ENCODE data around the gene TCF25.
"Not testable (repeated sequence)": the region's sequence is repeated elsewhere in the genome, so short reads cannot be mapped to it uniquely, and the experiment has no call there.

Gene TCF25, protein sequence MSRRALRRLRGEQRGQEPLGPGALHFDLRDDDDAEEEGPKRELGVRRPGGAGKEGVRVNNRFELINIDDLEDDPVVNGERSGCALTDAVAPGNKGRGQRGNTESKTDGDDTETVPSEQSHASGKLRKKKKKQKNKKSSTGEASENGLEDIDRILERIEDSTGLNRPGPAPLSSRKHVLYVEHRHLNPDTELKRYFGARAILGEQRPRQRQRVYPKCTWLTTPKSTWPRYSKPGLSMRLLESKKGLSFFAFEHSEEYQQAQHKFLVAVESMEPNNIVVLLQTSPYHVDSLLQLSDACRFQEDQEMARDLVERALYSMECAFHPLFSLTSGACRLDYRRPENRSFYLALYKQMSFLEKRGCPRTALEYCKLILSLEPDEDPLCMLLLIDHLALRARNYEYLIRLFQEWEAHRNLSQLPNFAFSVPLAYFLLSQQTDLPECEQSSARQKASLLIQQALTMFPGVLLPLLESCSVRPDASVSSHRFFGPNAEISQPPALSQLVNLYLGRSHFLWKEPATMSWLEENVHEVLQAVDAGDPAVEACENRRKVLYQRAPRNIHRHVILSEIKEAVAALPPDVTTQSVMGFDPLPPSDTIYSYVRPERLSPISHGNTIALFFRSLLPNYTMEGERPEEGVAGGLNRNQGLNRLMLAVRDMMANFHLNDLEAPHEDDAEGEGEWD

DNA sequence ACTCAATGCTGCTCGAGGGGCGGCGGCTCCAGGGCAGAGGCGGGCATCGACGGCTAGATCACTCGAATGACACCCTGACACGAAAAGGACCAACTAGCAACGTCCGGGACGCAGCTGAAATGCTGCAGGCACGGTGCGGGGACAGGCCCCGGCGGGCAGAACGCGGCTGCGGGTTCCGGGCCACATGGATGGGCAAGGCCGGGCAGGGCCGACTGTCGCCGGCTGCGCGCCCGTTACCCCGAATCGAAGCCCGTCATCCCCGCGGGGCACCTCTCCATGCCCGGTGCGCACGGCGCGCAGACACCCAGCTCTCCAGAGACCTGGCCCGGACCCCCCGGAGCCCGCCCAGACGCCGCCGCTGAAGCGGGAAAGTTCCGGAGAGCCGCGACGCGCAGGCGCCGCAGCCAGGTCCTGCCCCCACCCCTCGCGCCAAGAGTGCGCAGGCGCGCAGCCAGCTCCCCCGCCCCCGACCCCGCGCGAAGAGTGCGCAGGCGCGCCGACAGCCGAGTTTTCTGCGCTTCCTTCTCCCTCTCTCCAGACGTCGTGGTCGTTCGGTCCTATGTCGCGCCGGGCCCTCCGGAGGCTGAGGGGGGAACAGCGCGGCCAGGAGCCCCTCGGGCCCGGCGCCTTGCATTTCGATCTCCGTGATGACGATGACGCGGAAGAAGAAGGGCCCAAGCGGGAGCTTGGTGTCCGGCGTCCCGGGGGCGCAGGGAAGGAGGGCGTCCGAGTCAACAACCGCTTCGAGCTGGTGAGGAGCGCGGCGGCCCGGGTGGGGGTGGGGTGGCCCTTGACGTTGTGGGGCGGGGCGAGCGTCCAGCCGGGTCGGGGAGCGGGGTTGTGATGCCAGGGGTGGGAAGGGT lies at the start of gene TCF25:
TCF25 (plus strand) TSS at position 484 of the 863 bp plus-strand sequence; CDS start at position 560, 76 bp downstream.
- Mint-ChIP-seq H3K4me3 (peak within 1 kb of the TSS; percentile 85), H3K27ac (peak within 1 kb of the TSS; percentile 97), H3K27me3 (no peaks in the 10 kb centered on the region), H3K36me3 (peaks cover 15% of the 10 kb centered on the region), H3K4me1 (peaks cover 19% of the 10 kb centered on the region), H3K9me3 (no peaks in the 10 kb centered on the region)
- ATAC-seq: peak; percentile 67

DNA sequence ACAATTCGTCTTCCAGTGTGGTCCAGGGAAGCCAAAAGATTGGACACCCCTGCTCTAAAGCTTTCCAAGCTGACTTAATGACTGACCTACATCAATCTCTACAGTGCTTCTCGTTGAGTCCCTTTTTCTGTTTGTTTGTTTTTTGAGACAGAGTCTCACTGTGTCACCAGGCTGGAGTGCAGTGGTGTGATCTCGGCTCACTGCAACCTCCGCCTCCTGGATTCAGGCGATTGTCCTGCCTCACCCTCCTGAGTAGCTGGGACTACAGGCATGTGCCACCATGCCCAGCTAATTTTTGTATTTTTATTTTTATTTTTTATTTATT lies 49.6 kb upstream of the TCF25 start:
- H3K4me1 Mint-ChIP-seq: peaks cover 13% of the 10 kb centered on the region
- H3K27me3 Mint-ChIP-seq, H3K27ac Mint-ChIP-seq, H3K36me3 Mint-ChIP-seq, ATAC-seq, H3K9me3 Mint-ChIP-seq, H3K4me3 Mint-ChIP-seq: not testable (repeated sequence)

DNA sequence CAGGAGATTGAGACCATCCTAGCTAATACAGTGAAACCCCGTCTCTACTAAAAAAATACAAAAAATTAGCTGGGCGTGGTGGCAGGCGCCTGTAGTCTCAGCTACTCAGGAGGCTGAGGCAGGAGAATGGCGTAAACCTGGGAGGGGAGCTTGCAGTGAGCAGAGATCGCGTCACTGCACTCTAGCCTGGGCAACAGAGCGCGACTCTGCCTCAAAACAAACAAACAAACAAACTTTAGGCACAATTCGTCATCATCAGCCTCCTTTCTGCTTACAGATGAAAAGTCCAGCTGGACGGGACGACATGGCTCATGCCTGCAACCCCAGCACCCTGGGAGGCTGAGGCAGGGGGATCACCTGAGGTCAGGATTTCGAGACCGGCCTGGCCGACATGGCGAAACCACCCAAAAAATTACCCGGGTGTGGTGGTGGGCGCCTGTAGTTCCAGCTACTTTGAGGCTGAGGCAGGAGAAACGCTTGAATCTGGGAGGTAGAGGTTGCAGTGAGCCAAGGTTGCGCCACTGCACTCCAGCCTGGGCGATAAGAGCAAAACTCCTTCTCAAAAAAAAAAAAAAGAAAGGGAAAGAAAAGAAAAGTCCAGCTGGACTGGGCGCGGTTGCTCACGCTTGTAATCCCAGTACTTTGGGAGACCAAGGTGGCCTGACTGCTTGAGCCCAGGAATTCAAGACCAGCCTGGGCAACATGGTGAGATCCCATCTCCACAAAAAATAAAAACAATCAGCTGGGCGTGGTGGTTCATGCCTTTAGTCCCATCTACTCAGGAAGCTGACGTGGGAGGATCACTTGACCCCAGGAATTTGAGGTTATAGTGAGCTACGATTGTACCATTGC lies 46.6 kb upstream of the TCF25 start:
- ATAC-seq: no peak
- peaks cover 11% of the 10 kb centered on the region for H3K4me1 Mint-ChIP-seq
- no peak overlapping the region for H3K27ac Mint-ChIP-seq
- H3K36me3 Mint-ChIP-seq: no peaks in the 10 kb centered on the region
- H3K9me3 Mint-ChIP-seq: no peaks in the 10 kb centered on the region
- peaks cover 31% of the 10 kb centered on the region for H3K27me3 Mint-ChIP-seq
- no peak overlapping the region for H3K4me3 Mint-ChIP-seq

DNA sequence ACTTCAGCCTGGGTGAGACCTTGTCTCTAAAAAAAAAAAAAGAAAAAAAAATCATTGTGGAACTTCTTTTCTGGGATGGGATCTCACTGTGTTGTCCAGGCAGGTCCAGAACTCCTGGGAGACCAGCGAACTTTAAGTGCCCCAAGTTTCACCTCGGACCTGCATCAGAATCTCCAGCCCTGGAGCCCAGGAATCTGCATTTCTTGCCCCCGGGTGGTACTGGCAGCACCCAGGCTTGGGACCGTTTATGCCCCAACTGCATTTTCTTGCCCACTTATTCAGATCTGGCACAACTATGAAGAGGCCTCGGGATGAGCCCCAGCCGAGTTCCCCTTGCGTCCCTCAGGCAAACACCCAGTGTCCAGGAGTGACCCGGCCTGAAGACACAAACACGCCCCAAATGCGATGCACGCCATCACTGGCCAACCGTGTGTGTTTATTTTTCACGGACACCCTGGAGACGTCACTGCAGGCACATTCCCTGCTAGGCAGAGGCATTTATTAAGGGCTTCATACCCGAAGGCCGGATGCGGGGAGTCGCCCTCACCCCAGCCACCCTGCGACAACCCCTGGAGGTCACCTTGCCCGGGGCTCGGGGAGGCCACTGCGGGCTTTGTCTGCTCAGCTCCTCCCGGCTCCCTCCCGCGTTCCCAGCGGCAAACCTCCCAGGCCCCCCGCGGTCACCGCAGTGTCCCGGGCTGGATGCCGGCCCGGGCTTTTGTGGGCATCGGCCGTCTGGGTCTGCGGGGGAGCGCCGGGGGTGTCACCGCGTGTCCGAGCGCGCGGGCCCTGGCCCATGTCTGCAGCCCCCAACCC lies 45.8 kb upstream of the TCF25 start:
- Mint-ChIP-seq H3K4me1 (peaks cover 6% of the 10 kb centered on the region), H3K27ac (no peak overlapping the region), H3K36me3 (no peaks in the 10 kb centered on the region), H3K4me3 (no peak overlapping the region), H3K27me3 (peaks cover 39% of the 10 kb centered on the region), H3K9me3 (no peaks in the 10 kb centered on the region)
- ATAC-seq: no peak

DNA sequence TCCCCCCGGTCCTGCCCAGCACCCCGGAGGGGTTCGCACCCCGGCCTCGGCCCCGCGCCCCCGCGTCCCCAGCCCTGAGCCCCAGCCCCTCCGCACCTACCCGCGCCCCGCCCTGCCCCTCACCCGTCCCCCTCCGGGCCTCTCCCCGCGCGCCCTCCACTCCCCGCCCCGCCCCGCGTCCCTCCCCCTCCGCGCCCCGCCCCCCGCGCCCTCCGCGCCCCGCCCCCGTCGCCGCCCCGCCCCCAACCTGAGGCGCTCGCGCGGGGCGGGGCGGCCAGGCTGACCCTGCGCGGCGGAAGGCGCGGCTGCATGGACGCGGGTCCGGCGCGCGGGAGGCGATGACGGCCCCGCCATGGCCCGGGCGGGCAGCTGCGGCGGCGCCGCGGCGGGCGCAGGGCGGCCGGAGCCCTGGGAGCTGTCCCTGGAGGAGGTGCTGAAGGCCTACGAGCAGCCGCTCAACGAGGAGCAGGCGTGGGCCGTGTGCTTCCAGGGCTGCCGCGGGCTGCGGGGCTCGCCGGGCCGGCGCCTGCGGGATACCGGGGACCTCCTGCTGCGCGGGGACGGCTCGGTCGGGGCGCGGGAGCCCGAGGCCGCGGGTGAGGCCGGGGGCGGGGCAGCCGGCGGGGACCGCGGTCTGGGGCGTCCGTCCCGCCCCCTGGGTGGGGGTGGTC lies 45.1 kb upstream of the TCF25 start, which contains the start of gene SPIRE2:
SPIRE2 (plus strand) TSS at position 277 of the 671 bp plus-strand sequence; CDS start at position 353, 76 bp downstream.
- Mint-ChIP-seq H3K36me3 (no peaks in the 10 kb centered on the region), H3K4me3 (no peak within 1 kb of the TSS), H3K27ac (no peak within 1 kb of the TSS), H3K27me3 (peaks cover 47% of the 10 kb centered on the region), H3K9me3 (no peaks in the 10 kb centered on the region), H3K4me1 (peaks cover 6% of the 10 kb centered on the region)
- peak; percentile 84 for ATAC-seq

DNA sequence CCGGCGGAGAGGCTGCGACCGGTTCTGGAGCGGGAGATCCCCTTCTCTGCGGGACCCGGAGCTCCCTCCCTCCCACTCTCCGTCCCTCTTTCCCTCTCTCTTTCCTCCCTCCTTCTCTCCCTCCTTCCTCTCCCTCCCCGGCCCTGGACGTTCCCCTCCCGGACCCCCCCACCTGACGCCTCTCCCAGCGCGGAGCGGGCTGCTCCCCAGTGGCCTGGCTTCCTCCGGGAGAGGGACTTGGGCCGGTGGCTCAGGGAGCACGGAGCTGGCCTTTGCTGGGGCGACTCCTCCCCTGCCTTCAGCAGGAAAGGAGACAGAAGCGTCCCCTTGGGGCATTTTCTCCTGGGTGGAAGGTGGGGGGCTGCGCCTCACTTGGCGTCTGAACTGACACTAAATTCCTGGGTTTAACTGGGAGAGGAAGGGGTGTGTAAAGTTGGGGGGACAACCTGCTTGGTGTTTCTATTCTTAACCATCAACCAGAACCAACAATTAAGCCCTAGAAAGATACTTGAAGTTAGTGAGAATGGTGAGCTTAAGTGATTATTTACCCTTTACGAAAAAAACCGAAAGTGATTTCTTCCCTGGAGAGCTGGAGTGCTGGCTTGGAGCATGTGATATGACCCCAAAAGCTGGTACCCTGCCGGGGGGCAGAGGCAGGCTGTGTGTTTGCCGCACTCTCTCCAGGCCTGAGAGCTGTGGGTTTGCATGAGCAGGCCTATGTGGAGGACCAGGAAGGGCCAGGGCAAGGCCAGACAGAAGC lies 44.3 kb upstream of the TCF25 start:
- Mint-ChIP-seq H3K4me1 (peaks cover 6% of the 10 kb centered on the region), H3K9me3 (no peaks in the 10 kb centered on the region), H3K4me3 (no peak overlapping the region), H3K36me3 (no peaks in the 10 kb centered on the region), H3K27me3 (peaks cover 52% of the 10 kb centered on the region), H3K27ac (no peak overlapping the region)
- no peak for ATAC-seq

DNA sequence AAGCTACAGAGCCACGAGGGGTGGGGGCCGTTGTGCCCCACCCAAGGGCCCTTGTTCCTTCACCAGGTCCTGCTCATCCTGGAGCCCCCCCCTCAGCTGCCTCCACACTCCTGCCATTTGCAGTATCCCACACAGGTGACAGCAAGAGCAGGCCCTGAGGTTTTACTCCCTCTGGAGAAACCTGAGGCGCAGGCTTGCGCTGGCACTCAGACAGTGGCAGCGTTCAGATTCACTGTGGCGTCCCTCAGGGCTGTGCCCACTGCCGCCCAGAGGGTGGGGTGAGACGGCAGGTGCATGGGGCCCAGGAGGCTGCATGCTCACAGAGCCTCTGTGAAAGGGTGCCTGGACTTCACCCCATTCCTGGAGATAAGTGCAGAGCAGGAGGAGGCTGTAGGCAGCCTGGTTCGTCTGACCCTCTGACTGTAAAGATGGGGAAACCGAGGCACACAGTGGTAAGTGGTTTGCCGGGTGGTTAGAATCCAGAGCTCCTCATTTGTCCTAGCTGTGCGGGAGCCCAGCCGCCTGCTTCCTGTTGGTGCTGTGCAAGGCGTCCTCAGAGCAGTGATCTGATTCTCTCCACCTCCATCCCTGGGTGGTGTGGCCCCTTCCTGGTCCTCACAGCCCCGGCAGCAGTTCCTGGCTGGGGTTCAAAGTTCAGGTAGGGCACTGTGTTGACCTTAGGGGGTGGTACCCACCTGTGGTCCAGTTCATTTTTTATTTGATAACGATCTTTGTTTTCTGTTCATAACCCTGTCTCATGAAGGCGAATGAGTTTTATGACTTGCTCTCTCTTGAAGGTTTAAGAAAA lies 43.6 kb upstream of the TCF25 start:
- ATAC-seq: no peak
- no peak overlapping the region for H3K4me3 Mint-ChIP-seq
- no peaks in the 10 kb centered on the region for H3K9me3 Mint-ChIP-seq
- peaks cover 52% of the 10 kb centered on the region for H3K27me3 Mint-ChIP-seq
- H3K27ac Mint-ChIP-seq: no peak overlapping the region
- H3K4me1 Mint-ChIP-seq: peaks cover 6% of the 10 kb centered on the region
- H3K36me3 Mint-ChIP-seq: no peaks in the 10 kb centered on the region

DNA sequence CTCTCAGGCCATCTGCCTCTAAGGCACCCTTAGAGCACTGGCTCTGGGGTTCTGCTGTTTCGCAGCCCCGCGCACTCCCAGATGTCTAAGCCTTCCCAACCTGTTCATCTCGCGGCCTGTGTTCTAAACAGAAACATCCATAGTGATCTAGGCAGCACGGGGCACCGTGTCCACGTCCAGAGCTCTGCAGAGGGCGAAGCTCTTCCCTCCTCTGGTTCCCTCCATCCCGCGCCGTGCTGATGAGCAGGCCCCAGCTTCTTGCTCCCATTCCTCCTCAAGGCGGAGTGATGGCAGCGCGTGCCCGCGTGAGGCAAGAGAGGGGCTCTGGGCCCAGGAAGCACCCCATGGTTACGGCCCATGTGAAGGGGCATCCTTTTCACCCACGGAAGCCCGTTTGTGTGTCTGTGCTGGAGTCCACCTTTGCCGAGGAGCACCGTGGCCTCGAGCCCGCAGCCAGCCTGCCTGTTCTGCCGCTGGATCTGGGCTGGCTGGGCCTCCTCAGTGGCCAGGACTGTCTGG lies 41.5 kb upstream of the TCF25 start:
- no peak overlapping the region for H3K27ac Mint-ChIP-seq
- no peak overlapping the region for H3K4me3 Mint-ChIP-seq
- no peaks in the 10 kb centered on the region for H3K9me3 Mint-ChIP-seq
- no peak for ATAC-seq
- peaks cover 52% of the 10 kb centered on the region for H3K27me3 Mint-ChIP-seq
- H3K4me1 Mint-ChIP-seq: peaks cover 6% of the 10 kb centered on the region
- H3K36me3 Mint-ChIP-seq: no peaks in the 10 kb centered on the region

DNA sequence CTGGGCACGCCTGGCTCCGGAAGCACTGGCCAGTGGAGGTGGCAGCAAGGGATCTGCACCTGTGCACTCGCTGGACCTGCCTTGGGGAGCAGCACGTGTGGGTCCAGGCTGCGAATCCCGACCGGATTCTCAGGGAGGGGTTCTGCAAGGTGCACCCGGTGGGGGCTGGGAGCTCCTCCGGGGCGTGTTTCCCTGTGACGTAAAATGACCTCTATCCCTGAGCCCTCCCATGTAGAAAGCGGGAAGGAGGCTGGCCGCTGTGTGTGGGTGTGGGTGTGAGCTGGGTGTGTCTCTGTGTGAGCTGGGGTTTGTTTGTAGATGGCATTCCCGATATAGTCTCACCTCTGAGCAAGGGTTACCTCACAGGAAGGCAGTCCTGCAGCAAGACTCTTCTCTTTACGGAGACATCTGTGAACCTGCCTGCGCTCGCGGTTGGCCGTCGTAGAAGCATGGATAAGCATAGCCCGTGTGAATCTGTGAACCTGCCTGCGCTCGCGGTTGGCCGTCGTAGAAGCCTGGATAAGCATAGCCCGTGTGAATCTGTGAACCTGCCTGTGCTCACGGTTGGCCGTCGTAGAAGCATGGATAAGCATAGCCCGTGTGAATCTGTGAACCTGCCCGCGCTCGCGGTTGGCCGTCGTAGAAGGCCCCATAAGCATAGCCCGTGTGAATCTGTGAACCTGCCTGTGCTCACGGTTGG lies 39.6 kb upstream of the TCF25 start:
- Mint-ChIP-seq H3K27me3 (peaks cover 51% of the 10 kb centered on the region), H3K4me1 (peaks cover 23% of the 10 kb centered on the region)
- H3K27ac Mint-ChIP-seq, H3K4me3 Mint-ChIP-seq, H3K36me3 Mint-ChIP-seq, H3K9me3 Mint-ChIP-seq, ATAC-seq: not testable (repeated sequence)

DNA sequence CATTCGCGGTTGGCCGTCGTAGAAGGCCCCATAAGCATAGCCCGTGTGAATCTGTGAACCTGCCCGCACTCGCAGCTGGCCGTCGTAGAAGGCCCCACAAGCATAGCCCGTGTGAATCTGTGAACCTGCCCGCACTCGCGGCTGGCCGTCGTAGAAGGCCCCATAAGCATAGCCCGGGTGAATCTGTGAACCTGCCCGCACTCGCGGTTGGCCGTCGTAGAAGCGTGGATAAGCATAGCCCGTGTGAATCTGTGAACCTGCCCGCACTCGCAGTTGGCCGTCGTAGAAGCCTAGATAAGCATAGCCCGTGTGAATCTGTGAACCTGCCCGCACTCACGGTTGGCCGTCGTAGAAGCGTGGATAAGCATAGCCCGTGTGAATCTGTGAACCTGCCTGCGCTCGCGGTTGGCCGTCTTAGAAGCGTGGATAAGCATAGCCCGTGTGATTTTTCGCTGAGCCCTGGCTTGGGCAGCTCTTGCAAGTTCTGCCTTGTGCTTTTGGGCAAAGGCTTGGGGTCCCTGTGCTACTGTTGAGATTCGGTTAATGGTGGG lies 38.5 kb upstream of the TCF25 start:
- H3K27ac Mint-ChIP-seq, H3K4me3 Mint-ChIP-seq, H3K36me3 Mint-ChIP-seq, H3K9me3 Mint-ChIP-seq, ATAC-seq: not testable (repeated sequence)
- Mint-ChIP-seq H3K4me1 (peaks cover 18% of the 10 kb centered on the region), H3K27me3 (peaks cover 40% of the 10 kb centered on the region)

DNA sequence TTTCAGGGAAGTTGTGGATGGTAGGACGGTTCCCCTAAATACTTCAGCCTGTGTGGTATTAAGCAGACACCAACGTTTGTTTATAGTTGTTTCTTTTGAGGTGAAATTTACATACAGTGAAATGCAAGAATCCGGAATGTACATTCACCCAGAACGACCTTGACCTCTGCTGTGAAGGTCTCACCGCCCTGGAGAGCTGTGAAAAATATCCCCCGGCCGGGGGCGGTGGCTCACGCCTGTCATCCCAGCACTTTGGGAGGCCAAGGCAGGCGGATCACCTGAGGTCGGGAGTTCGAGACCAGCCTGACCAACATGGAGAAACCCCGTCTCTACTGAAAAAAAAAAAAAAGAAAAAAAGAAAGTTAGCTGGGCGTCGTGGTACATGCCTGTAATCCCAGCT lies 36.9 kb upstream of the TCF25 start:
- H3K4me3 Mint-ChIP-seq: not testable (repeated sequence)

More for the DNA sequence above, 36.9 kb upstream of the TCF25 start:
- H3K36me3 Mint-ChIP-seq, ATAC-seq, H3K27ac Mint-ChIP-seq, H3K9me3 Mint-ChIP-seq: not testable (repeated sequence)
- peaks cover 24% of the 10 kb centered on the region for H3K27me3 Mint-ChIP-seq
- peaks cover 25% of the 10 kb centered on the region for H3K4me1 Mint-ChIP-seq
